Fibroblast of villous mesenchyme (primary cell): ENCODE results near the gene EXOC3L1. TPM values are rescaled to one million over a fixed set of nuclear protein-coding genes. Genes with fewer than 3 reads are reported as not detected.

ENCODE experiments used
- DNase-seq: peaks from one replicate; pipeline ENCODE4 v3.0.0-alpha.2; 2010; ENCODE audit warnings: low read depth
- H3K4me3 ChIP-seq: 2 replicates; pipeline ENCODE4 v1.5.1; 2011; ENCODE audit warnings: low read depth, mild to moderate bottlenecking, low read length
- small RNA-seq: library from RNA; depleted of rRNA; stranded (forward); fragments of <200 nt; gene quantifications from one replicate; pipeline ENCODE3, GENCODE V24; 2012
- total RNA-seq: library from RNA; depleted of rRNA; stranded (reverse); fragments of >200 nt; gene quantifications from 2 replicates; pipeline ENCODE4 v1.2.3, GENCODE V29; 2012
- TF ChIP-seq, protein P1 (sequence below): IDR thresholded peaks from 2 replicates; pipeline ENCODE4 v1.5.1; 2012; ENCODE audit warnings: low read depth, mild to moderate bottlenecking, low read length; ENCODE audit not compliant: insufficient read depth

The EXOC3L1 gene
- total RNA-seq, 1 donor, result not detected

DNA sequence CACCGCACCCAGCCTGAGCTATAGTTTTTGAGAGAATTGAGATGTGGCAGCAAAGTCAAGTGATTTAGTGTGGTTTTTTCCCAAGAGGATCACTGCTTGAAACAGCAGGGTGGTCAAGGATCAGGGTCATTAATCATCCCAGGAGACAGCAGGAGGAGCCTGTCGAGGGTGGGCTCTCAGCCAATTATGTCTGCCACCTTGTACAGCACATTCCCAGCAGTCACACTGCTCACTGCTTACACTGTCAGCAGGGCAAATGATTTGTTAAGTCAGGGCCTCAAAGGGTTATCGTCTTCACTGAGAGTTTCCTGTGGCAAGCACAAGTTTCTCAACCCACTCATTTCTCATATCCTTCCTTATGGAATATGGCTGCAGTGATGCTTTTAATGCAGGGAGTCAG is 52.3 kb downstream of the EXOC3L1 start:
- no peak overlapping the region for H3K4me3 ChIP-seq
- DNase-seq, result peak; percentile 45
- TF ChIP-seq, protein P1, sequence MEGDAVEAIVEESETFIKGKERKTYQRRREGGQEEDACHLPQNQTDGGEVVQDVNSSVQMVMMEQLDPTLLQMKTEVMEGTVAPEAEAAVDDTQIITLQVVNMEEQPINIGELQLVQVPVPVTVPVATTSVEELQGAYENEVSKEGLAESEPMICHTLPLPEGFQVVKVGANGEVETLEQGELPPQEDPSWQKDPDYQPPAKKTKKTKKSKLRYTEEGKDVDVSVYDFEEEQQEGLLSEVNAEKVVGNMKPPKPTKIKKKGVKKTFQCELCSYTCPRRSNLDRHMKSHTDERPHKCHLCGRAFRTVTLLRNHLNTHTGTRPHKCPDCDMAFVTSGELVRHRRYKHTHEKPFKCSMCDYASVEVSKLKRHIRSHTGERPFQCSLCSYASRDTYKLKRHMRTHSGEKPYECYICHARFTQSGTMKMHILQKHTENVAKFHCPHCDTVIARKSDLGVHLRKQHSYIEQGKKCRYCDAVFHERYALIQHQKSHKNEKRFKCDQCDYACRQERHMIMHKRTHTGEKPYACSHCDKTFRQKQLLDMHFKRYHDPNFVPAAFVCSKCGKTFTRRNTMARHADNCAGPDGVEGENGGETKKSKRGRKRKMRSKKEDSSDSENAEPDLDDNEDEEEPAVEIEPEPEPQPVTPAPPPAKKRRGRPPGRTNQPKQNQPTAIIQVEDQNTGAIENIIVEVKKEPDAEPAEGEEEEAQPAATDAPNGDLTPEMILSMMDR, result no peak

Small RNA genes within 50 kb of the gene (small RNA-seq; reads per million reads assigned to genes)
- gene MIR328, result 3.1 reads per million, percentile 69 among the genes with 10 or more reads in this experiment

Other genes with a start within 250 kb of the EXOC3L1 start
- gene CES3, start 228.9 kb downstream of the EXOC3L1 start, total RNA-seq, result 0.32 TPM in 1 of 2 replicates, not detected in the other
- gene CES4A, start 201.5 kb downstream of the EXOC3L1 start, total RNA-seq, result 1.9 and 4.3 TPM in 2 replicates
- gene CBFB, start 161.0 kb downstream of the EXOC3L1 start, total RNA-seq, result 71.8 and 91.5 TPM in 2 replicates
- 12.9 and 16.0 TPM in 2 replicates for gene PHAF1, start 80.2 kb downstream of the EXOC3L1 start, total RNA-seq
- gene B3GNT9, start 39.1 kb downstream of the EXOC3L1 start, total RNA-seq, result 41.9 and 46.4 TPM in 2 replicates
- gene TRADD, start 30.2 kb downstream of the EXOC3L1 start, total RNA-seq, result 12.5 and 18.4 TPM in 2 replicates
- 8.6 and 10.6 TPM in 2 replicates for gene FBXL8, start 30.2 kb downstream of the EXOC3L1 start, total RNA-seq
- gene HSF4, start 25.4 kb downstream of the EXOC3L1 start, total RNA-seq, result 2.6 and 3.0 TPM in 2 replicates
- gene NOL3, start 19.6 kb downstream of the EXOC3L1 start, total RNA-seq, result 11.7 and 12.2 TPM in 2 replicates
- gene MATCAP1, start 6.2 kb downstream of the EXOC3L1 start, total RNA-seq, result 9.3 and 9.9 TPM in 2 replicates
- 64.1 and 75.1 TPM in 2 replicates for gene E2F4, start 2.0 kb upstream of the EXOC3L1 start, total RNA-seq
- 0.43 and 0.64 TPM in 2 replicates for gene ELMO3, start 9.0 kb upstream of the EXOC3L1 start, total RNA-seq
- 25.5 and 29.0 TPM in 2 replicates for gene TMEM208, start 37.0 kb upstream of the EXOC3L1 start, total RNA-seq
- gene FHOD1, start 57.3 kb upstream of the EXOC3L1 start, total RNA-seq, result 22.9 and 24.2 TPM in 2 replicates
- gene SLC9A5, start 58.8 kb upstream of the EXOC3L1 start, total RNA-seq, result 1.9 and 2.2 TPM in 2 replicates
- gene PLEKHG4, start 89.4 kb upstream of the EXOC3L1 start, total RNA-seq, result 18.1 and 19.6 TPM in 2 replicates
- under 0.01 TPM in 1 of 2 replicates, not detected in the other for gene KCTD19, start 136.6 kb upstream of the EXOC3L1 start, total RNA-seq
- not detected in 2 replicates for gene LRRC36, start 136.7 kb upstream of the EXOC3L1 start, total RNA-seq
- gene TPPP3, start 203.4 kb upstream of the EXOC3L1 start, total RNA-seq, result 0.86 and 0.97 TPM in 2 replicates
- 5.2 and 8.1 TPM in 2 replicates for gene ZDHHC1, start 226.3 kb upstream of the EXOC3L1 start, total RNA-seq
- not detected in 2 replicates for gene HSD11B2, start 241.0 kb upstream of the EXOC3L1 start, total RNA-seq